Measurements from ENCODE around the gene MAN2A1.
"Not testable (repeated sequence)": the region's sequence is repeated elsewhere in the genome, so short reads cannot be mapped to it uniquely, and the experiment has no call there.

Gene MAN2A1

GRCh38 chr5:109832207-109833188 is 142.8 kb downstream of the MAN2A1 start:
- DNase-seq = not testable (repeated sequence)

GRCh38 chr5:109833946-109834345 is 144.2 kb downstream of the MAN2A1 start:
- DNase-seq = no peak

GRCh38 chr5:109836280-109836679 is 146.6 kb downstream of the MAN2A1 start:
- DNase-seq = no peak

GRCh38 chr5:109837231-109837861 is 147.6 kb downstream of the MAN2A1 start:
- no peak for DNase-seq

GRCh38 chr5:109838157-109838556 is 148.4 kb downstream of the MAN2A1 start:
- DNase-seq = no peak

GRCh38 chr5:109844148-109844547 is 154.4 kb downstream of the MAN2A1 start:
- DNase-seq = no peak

- DNase-seq = no peak
These were observed 155.0 kb downstream of the MAN2A1 start for GRCh38 chr5:109844695-109845094.

GRCh38 chr5:109848130-109848529 is 158.4 kb downstream of the MAN2A1 start:
- no peak for DNase-seq

- no peak for DNase-seq
These were observed 159.9 kb downstream of the MAN2A1 start for GRCh38 chr5:109849478-109850088.

GRCh38 chr5:109852371-109853155 is 162.8 kb downstream of the MAN2A1 start:
- no peak for DNase-seq

- no peak for DNase-seq
These were observed 163.7 kb downstream of the MAN2A1 start for GRCh38 chr5:109853377-109853776.

- no peak for DNase-seq
These were observed 165.3 kb downstream of the MAN2A1 start for GRCh38 chr5:109855056-109855455.

GRCh38 chr5:109857405-109858031 is 167.8 kb downstream of the MAN2A1 start:
- no peak for DNase-seq

- DNase-seq = no peak
These were observed 169.8 kb downstream of the MAN2A1 start for GRCh38 chr5:109859537-109859936.

GRCh38 chr5:109862301-109862700 is 172.6 kb downstream of the MAN2A1 start:
- no peak for DNase-seq

GRCh38 chr5:109863752-109864151 is 174.0 kb downstream of the MAN2A1 start:
- DNase-seq = no peak

- DNase-seq = peak; percentile 89
These were observed 175.9 kb downstream of the MAN2A1 start for GRCh38 chr5:109865637-109866036.

- DNase-seq = peak; percentile 26
These were observed 176.3 kb downstream of the MAN2A1 start for GRCh38 chr5:109866051-109866450.

- DNase-seq = no peak
These were observed 179.0 kb downstream of the MAN2A1 start for GRCh38 chr5:109868737-109869136.

GRCh38 chr5:109873687-109874086 is 184.0 kb downstream of the MAN2A1 start:
- no peak for DNase-seq

GRCh38 chr5:109874108-109874507 is 184.4 kb downstream of the MAN2A1 start:
- DNase-seq = no peak

GRCh38 chr5:109876030-109876725 is 186.5 kb downstream of the MAN2A1 start:
- no peak for DNase-seq

Data from NCI-H2029 (cell line).